HepG2 (cell line): Measurements from ENCODE around the gene JAGN1. TPM values are rescaled to one million over a fixed set of nuclear protein-coding genes. Genes with fewer than 3 reads are reported as not detected.

ENCODE experiments used
- CBX2 ChIP-seq, 2 experiments: fragments of 200-600 bp in 1 of 2; sonication (generic); formaldehyde crosslinking in 1 of 2; IDR thresholded peaks; 2 replicates each; pipeline versions ENCODE4 v1.7.0 to v1.8.1; 2018 to 2022; ENCODE audit warnings: low read depth in 2 of 2, low read length in 1 of 2, mild to moderate bottlenecking in 1 of 2, missing genetic modification reagents in 1 of 2
- DPF2 ChIP-seq: sonication (generic); formaldehyde crosslinking; IDR thresholded peaks from 2 replicates; pipeline ENCODE4 v1.4.0; 2020; ENCODE audit warnings: mild to moderate bottlenecking, low read depth, missing genetic modification reagents, borderline replicate concordance
- HES4 ChIP-seq: sonication (generic); formaldehyde crosslinking; IDR thresholded peaks from 2 replicates; pipeline ENCODE4 v1.9.0; 2021; ENCODE audit warnings: mild to moderate bottlenecking, missing genetic modification reagents, borderline replicate concordance
- HOXD1 ChIP-seq: sonication (generic); formaldehyde crosslinking; IDR thresholded peaks from 2 replicates; pipeline ENCODE4 v1.5.0; 2020; ENCODE audit warnings: missing genetic modification reagents
- JARID2 ChIP-seq: sonication (generic); formaldehyde crosslinking; IDR thresholded peaks from 2 replicates; pipeline ENCODE4 v1.8.1; 2023; ENCODE audit warnings: missing genetic modification reagents, inconsistent platforms; ENCODE audit not compliant: insufficient replicate concordance
- JUN ChIP-seq: sonication (generic); formaldehyde crosslinking; IDR thresholded peaks from 2 replicates; pipeline ENCODE4 v1.4.0; 2020; ENCODE audit warnings: mild to moderate bottlenecking, missing genetic modification reagents
- KIAA2018 ChIP-seq: sonication (generic); formaldehyde crosslinking; IDR thresholded peaks from 2 replicates; pipeline ENCODE4 v1.5.0; 2020; ENCODE audit warnings: mild to moderate bottlenecking, missing genetic modification reagents, borderline replicate concordance
- MAZ ChIP-seq, 2 experiments: sonication (generic) in 1 of 2; formaldehyde crosslinking in 1 of 2; IDR thresholded peaks; 2 replicates each; pipeline versions ENCODE4 v1.5.0 to v1.6.1; 2012 to 2020; ENCODE audit warnings: low read depth in 2 of 2, mild to moderate bottlenecking in 2 of 2, borderline replicate concordance in 1 of 2, improper control_type of control experiment in 1 of 2, low read length in 1 of 2, missing genetic modification reagents in 1 of 2, moderate library complexity in 1 of 2
- PAX8 ChIP-seq: sonication (generic); formaldehyde crosslinking; IDR thresholded peaks from 2 replicates; pipeline ENCODE4 v1.8.0; 2022; ENCODE audit warnings: mild to moderate bottlenecking, missing genetic modification reagents, borderline replicate concordance
- RBFOX2 ChIP-seq: fragments of 200-400 bp; formaldehyde crosslinking; IDR thresholded peaks from 2 replicates; pipeline ENCODE4 v1.6.1; 2017; ENCODE audit warnings: low read depth, mild to moderate bottlenecking, low read length
- ZBTB7A ChIP-seq: sonication (generic); formaldehyde crosslinking; IDR thresholded peaks from 2 replicates; pipeline ENCODE4 v1.8.0; 2022; ENCODE audit warnings: mild to moderate bottlenecking, missing genetic modification reagents
- ZFP1 ChIP-seq: IDR thresholded peaks from 2 replicates; pipeline ENCODE4 v1.6.1; 2016
- ZNF143 ChIP-seq: sonication (generic); formaldehyde crosslinking; IDR thresholded peaks from 2 replicates; pipeline ENCODE4 v1.4.0; 2020; ENCODE audit warnings: missing genetic modification reagents
- polyA plus RNA-seq, 8 experiments: library from polyadenylated mRNA; depleted of rRNA in 3 of 8; stranded (reverse) in 7 of 8; unstranded in 1 of 8; fragments of >200 nt; fragmentation: Illumina TruSeq in 4 of 8; extraction: Trizol in 4 of 8; gene quantifications; 2 replicates each; pipeline versions ENCODE4 v1.2.1 to v1.2.3, GENCODE V29; 2011 to 2016; ENCODE audit warnings: low read depth in 4 of 8, missing spikeins in 1 of 8, mixed read lengths in 1 of 8; ENCODE audit not compliant: insufficient read depth in 1 of 8
- total RNA-seq, 5 experiments: library from RNA; depleted of rRNA; stranded (reverse); fragments of >200 nt; fragmentation: Illumina TruSeq; extraction: Trizol; gene quantifications; 2 replicates each; pipeline ENCODE4 v1.2.3, GENCODE V29; 2016; ENCODE audit warnings: low read depth in 1 of 5
- TF ChIP-seq, protein P1 (sequence below), 2 experiments: sonication (generic) in 1 of 2; formaldehyde crosslinking in 1 of 2; IDR thresholded peaks; 2 replicates each; pipeline versions ENCODE4 v1.4.0 to v1.6.1; 2018 to 2020; ENCODE audit warnings: missing genetic modification reagents in 2 of 2, borderline replicate concordance in 1 of 2, low read depth in 1 of 2, mild to moderate bottlenecking in 1 of 2, missing biosample characterization in 1 of 2

The JAGN1 gene
- total and polyA plus RNA-seq, 2 of the 13 experiments (the other 11 are each of a cell fraction or from before 2014, with no cell fraction given) = 49.9 to 50.9 TPM

DNA sequence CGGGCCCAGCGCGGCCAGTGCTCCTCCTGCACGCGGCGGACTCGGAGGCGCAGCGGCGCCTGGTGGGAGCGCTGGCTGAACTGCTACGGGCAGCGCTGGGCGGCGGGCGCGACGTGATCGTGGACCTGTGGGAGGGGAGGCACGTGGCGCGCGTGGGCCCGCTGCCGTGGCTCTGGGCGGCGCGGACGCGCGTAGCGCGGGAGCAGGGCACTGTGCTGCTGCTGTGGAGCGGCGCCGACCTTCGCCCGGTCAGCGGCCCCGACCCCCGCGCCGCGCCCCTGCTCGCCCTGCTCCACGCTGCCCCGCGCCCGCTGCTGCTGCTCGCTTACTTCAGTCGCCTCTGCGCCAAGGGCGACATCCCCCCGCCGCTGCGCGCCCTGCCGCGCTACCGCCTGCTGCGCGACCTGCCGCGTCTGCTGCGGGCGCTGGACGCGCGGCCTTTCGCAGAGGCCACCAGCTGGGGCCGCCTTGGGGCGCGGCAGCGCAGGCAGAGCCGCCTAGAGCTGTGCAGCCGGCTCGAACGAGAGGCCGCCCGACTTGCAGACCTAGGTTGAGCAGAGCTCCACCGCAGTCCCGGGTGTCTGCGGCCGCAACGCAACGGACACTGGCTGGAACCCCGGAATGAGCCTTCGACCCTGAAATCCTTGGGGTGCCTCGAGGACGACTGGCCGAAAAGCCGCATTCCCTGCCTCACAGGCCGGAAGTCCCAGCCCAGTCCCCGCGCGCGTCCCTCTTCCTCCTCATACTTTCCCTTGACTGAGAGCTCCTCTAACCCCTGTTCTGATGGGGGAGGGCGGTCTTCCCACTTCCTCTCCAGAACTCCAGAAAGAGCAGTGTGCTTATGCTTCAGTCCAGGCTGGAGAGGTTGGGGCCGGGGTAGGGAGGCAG is 25.1 kb downstream of the JAGN1 start (continued):
- TF ChIP-seq KIAA2018 (CRISPR knock-in tag) (no peak), CBX2 (IDR thresholded peaks at IDR 0.05; ENCODE audit: low read depth, low read length) (no peak), CBX2 (CRISPR knock-in tag; IDR thresholded peaks at IDR 0.05; ENCODE audit: low read depth) (no peak), MAZ (IDR thresholded peaks at IDR 0.05; ENCODE audit: borderline replicate concordance, low read depth, low read length) (no peak), MAZ (CRISPR knock-in tag; IDR thresholded peaks at IDR 0.05; ENCODE audit: low read depth) (peak; percentile 72), JARID2 (CRISPR knock-in tag) (no peak), ZBTB7A (peak; percentile 81), RBFOX2 (peak; percentile 92), PAX8 (CRISPR knock-in tag) (no peak), ZFP1 (CRISPR knock-in tag) (no peak), DPF2 (0 out of 2 replicates have a peak, but pooled peaks have one; percentile 3), HOXD1 (CRISPR knock-in tag) (no peak; the same call in 1 of the 2 replicates), ZNF143 (CRISPR knock-in tag) (no peak), HES4 (CRISPR knock-in tag) (peak; percentile 85; the same call in 1 of the 2 replicates), JUN (CRISPR knock-in tag) (no peak)
- TF ChIP-seq, protein P1, sequence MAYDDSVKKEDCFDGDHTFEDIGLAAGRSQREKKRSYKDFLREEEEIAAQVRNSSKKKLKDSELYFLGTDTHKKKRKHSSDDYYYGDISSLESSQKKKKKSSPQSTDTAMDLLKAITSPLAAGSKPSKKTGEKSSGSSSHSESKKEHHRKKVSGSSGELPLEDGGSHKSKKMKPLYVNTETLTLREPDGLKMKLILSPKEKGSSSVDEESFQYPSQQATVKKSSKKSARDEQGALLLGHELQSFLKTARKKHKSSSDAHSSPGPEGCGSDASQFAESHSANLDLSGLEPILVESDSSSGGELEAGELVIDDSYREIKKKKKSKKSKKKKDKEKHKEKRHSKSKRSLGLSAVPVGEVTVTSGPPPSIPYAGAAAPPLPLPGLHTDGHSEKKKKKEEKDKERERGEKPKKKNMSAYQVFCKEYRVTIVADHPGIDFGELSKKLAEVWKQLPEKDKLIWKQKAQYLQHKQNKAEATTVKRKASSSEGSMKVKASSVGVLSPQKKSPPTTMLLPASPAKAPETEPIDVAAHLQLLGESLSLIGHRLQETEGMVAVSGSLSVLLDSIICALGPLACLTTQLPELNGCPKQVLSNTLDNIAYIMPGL (CRISPR knock-in tag; IDR thresholded peaks at IDR 0.05; ENCODE audit: borderline replicate concordance in 1 of 2, low read depth in 1 of 2) = peak in 1 of 2 experiments; percentile 32
